Measurements from ENCODE around the gene FTH1.

Gene FTH1

DNA sequence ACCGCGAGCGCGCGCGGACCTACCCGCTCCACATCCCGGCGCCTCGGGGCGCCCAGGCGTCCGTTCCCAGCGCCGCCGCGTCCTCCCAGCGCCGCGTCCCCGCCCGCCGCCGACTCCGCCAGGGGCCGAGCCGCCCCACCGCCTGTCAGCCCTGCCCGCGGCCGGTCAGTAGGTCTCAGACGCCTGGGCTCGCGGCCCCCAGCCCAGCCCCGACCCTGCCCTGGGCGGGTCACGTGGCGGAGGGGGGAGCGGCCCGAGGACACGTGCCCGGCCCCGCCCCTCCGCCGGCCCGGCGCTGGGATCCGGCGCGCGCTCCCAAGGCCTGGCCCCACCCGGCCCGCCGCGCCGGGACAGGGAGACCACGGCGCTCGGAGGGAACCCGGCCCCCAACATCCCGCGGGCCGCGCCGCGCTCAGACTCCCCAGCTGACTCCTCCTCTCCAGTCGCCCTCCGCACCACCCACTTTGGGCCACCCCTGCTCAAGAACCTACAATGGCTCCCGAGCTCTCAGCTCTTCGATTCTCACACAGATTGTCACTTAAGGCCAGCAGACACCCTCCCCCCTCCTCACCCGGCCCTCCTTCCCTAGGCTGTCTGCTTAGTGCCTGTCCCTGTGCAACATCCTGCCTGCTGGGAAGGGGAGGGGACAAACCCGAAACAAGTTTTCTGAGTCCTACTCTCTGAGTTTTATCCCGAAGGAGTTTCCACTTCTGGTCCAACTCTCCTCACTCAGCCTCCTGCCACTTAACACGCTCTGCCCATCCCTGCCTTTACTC, 49.9 kb downstream of the FTH1 start, which contains the start of gene RAB3IL1:
Gene RAB3IL1, minus strand, starts transcription at position 233 of the 776 bp plus-strand sequence. Its CDS starts 199 bp downstream, at position 34.
- no peak for DNase-seq (ENCODE audit: low read depth in 2 of 2)

DNA sequence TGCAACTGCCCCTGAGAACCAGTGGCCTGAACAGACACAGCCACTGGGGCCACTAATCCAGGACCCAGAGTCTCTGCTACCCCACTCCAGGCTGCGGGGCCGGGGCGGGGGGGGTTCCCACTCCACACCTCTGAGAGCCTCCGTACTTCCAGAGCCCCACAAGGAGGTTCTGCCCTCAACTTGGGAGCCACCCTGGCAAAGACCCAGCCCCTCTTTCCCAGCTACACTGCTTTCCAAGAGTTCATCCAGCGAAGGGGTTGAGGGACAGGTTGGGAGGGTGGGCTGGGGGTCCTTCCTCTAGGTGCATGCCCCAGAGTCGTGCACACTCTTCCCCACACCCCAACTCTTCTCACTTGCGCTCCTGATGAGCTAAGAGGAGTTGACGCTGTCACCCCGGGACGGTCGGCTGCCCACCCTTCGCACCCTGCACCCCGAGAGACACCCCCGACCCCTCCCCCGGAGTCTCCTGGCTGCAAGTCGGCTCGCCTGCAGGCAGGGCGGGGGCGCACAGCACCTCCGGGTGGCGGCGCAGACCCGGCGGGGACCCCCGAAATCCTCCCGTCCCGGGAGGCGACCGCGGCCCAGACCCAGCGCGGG, 50.6 kb downstream of the FTH1 start:
- no peak for DNase-seq (ENCODE audit: low read depth in 2 of 2)

DNA sequence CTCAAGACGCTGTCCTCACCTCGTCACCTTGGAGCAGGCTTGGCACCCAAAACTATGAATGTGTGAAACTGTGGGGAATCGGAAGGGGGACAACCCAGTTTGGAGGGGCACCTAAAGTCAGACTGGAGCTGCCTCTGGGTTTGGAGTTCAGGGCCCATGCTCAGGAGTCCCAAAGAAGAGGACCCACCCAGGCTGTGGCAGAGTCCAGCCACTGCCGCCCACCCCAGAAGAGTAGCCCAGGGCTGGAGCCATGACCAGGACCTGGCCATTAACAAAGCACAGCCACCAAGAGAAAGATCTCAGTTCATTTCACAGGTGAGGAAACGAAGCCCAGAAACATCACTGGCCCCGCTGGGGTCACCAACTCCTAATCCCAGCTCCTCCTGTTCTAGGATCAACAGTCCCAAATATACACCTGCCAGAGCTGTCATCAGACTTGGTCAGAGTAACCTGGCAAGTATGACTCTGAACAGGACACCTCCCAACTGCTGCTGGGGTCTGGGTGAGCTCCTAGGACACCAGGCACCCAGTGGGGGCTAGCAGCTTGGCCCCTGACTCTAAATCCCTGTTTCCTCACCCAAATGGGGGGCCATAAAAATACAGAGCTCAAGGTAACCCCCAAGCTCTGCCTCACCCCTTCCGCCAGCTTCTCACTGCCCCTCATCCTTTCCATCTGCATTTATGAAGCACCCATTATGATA, 52.8 kb downstream of the FTH1 start:
- DNase-seq (ENCODE audit: low read depth in 2 of 2): no peak

All from stimulated activated CD4-positive, alpha-beta T cell treated with anti-CD3 and anti-CD28 coated beads, Interleukin-4, amount 100 ng/mL, for 48 hours (primary cell).